Stimulated activated CD8-positive, alpha-beta memory T cell treated with anti-CD3 and anti-CD28 coated beads, Interleukin-15, amount 100 ng/mL, for 48 hours (primary cell): ENCODE data around the gene ARHGAP29.

Experiments used
- DNase-seq, 2 donors: peaks; one replicate each; pipeline ENCODE4 v3.0.0-alpha.2; 2020; ENCODE audit warnings: low read depth in 2 of 2

The ARHGAP29 gene

DNA sequence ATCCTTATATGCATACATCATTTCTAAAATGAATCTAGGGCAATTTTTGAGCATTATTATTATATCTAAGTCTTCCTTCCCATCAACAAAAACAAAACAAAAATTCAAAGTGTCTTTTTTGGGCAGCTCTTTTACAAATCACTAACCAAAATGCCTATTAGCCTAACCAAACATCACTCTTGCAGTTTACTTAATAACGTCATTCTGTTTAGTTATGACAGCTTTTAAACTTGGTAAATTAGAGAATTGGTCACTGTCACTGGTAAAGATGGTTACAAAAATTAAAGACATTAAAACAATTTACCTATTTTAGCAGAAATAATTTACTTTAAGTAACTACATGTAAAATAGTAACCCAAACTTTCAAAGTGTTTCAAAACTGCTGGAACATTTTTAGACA lies 2.8 kb downstream of the ARHGAP29 start:
- no peak for DNase-seq

DNA sequence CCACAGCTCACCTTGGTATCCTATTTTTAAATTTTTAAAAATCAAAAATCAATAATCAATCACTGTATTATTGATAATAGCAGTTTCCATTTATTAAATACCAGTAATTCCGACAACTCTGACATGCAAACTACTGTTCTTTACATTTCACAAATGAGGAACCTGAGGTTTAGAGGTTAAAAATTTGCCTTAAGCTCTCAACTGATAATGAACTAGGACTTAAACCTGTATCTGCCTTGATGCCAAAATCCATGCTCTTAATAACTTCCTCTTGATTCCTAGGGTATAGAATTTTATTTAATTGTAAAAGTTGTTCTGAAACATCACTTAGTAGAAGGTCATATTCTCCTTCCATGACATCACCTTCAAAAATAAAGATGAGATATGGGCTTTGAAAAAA lies 5.6 kb downstream of the ARHGAP29 start:
- DNase-seq = no peak

DNA sequence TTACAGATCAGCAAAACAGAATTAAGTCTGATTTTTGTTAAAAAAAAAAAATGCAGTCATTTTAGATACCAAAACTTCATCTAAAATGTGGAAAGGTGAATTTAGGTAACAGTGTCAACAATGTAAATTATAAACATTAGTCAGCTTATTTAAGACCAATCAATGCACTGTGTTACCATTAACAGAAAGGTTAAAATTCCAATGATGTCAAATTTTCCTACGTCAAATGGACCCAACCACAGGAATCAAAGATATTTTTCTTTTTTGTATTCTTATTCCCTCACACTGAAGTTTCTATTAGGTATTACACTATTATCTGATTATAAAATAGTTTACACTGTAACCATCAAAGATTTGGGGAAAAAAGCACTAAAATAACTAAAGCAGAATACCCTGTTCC lies 6.5 kb downstream of the ARHGAP29 start:
- DNase-seq = no peak

DNA sequence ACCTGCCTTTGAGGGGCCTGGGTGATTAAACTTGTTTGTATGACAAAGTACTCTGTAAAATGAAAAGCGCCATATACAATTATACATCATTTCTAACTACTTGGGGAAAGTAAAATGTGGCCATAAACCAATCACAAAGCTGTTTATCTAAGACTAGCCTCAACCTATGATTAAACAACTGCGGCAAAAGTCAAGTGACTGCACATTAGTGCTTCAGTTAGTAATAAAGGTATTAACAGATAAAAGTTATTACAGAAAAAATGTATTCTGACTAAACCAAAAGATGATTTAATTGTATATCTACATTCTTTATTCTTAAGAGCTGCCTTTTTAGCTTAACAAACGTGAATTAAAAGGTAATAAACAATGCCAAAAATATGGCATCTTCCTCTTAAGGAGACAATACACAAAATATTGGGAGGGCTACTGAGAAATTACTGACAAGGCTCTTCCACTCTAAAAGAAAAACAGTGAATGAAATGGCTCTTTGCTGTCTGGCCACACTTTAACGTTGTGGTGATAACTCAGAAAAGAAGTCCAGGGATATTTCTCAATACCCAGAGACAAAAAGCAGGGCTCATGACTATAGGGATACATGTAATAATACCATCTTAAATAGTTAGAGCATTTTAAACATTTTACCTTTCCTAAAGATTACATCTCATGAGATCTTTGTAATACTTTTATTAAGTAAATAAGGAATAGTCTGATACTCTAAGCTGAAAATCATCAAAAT lies 8.6 kb downstream of the ARHGAP29 start:
- DNase-seq = no peak

DNA sequence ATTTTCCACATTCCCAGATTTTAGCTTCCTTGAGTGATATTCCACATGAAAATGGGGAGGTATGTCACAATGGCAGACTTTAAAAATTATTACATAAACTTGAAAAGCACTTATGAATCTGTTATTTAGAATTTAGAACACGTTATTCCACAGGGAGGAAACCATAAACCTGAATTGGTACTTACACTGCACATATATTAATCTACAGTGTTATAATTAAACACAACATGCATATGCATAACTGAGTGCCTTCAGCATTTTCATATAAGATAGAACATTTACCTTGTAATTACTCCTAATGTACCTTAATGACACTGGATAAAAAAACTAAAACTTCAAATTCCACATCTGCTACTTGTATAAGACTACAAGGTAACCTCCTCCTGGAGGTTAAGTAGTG lies 9.8 kb downstream of the ARHGAP29 start:
- no peak for DNase-seq

DNA sequence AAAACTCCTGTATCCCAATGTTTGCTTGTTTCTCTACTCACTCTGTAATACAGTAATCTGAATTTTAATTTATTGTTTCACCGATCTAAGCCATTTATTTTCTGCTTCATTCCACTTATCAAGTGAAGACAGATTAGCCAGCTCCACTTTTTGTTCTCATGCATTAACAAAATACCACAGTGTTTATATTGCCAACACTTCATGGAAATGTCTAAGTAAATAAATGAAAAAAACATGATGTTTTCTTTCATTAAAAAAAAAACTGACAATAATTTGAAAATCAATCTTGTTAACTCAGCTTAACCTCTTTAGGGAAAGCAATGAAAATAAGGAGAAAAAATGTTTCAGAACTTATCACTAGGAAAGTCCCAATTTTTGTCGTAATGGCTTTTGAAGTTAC lies 11.5 kb downstream of the ARHGAP29 start:
- DNase-seq = no peak

DNA sequence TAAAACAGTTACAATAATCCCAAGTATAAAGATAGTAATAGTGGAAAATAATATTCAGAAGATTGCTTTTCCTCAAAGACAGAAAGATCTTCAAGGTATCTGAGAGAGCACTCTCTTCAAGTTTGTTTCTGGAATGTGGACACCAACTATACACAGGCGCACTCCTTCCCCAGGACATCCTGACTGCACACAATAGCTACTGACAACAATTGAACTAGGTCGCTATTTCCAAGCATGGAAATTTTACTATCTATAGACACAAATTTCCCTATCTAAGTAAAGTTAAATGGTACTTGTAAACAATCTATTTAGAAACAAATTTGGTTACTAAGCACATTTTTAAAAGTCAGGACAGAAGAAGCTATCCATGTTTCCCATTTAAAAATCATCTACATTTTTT lies 19.1 kb downstream of the ARHGAP29 start:
- no peak for DNase-seq

DNA sequence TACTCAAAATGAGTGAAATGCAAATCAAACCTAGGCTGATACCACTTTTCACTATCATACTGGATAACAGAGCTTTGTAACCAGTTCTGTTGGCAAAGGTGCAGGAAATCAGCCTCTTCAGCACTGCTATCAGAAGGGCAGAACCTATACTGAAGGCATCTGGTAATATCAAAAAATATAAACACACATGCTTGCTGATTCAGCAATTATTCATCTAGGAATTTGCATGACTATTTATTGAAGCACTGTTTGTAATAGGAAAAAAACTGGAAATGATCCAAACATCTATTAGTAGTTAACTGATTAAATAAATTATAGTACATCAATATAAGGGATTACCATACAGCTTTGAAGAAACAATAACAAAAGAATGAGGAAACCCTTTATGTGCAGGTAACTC lies 21.4 kb downstream of the ARHGAP29 start:
- no peak for DNase-seq

DNA sequence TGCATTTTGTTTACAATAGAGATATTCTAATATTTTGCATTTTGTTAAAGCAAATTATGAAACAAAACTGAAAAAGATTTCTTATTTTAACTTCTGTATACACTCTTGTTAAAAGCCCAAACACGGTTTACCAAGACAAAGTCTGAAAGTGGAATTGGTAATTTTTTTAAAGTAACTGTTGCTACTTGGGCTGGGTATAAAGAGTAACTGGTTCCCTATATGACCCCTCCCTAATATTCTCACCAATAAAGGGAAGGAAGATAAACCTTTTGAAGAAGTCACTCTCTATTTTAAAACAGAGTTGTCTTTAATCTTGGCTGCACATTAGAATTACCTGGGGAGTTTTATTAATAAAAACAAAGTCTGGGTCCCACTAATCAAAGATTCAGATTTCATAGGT lies 27.4 kb downstream of the ARHGAP29 start:
- no peak for DNase-seq

DNA sequence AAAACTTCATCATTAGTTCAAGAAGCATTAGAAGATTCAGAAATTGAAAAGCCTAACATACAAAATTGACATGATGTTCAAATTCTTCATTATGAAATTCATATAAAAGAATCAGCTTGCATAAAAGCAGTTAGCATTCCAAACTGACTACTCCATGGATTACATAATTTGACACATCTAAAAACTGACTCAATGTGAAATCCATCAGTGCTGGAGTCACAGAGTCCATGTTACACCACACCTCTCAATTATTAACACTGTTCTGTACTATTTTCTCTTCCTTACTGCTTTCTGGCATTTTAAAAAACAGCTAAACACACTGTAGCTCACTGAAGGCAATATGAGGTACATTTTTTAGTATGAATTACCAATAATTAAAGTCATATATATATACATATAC lies 28.0 kb downstream of the ARHGAP29 start:
- no peak for DNase-seq

DNA sequence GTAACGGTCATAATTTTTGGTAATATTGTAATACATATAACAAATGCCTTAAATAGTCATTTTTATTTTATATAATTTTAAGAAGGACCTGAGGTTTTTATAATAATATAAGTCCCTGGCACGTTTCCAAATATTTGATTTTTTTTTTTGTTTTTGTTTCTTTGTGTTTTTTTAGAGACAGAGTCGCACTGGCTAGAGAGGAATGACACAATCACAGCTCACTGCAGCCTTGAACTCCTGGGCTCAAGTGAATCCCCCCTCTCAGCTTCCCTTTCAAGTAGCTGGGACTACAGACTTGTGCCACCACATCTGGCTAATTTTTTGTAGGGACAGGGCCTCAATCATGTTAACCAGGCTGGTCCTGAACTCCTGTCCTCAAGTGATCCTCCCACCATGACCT lies 29.7 kb downstream of the ARHGAP29 start:
- no peak for DNase-seq

DNA sequence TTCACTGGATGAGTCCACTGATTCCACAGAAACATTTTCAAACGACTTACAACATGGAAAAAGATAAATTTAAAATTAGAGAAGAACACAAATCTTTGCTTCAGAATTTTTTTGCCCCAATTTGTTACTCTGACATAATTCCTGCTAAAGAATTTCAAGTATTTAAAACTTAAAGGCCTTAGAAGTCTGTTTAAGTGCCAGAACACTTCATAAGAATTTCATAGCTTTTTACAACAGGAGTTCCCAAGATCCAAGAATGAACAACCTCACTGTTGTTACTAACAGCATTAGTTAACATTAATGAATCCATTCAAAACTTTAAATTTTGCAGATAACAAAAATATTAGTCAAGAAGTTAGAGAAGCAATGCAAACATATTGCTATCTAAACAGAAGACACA lies 31.7 kb downstream of the ARHGAP29 start:
- DNase-seq = no peak

DNA sequence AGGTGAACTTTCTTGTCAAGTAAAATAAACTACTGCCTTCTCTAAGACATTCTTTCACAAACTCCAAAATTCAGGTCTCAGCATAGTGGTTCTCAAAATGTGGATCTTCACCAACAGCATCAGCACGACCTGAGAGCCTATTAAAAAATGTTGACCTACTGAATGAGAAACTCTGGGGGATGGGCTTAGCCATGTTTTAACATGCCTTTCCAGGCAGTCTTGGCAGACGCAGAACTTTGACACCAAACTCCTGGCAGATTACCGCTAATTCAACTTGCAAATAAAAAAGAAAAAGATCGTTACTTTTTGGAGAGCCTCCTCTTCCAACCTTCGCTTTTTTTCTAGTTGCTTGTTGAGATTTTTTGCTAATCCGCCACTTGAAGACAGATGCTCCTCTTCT lies 35.1 kb downstream of the ARHGAP29 start:
- no peak for DNase-seq

DNA sequence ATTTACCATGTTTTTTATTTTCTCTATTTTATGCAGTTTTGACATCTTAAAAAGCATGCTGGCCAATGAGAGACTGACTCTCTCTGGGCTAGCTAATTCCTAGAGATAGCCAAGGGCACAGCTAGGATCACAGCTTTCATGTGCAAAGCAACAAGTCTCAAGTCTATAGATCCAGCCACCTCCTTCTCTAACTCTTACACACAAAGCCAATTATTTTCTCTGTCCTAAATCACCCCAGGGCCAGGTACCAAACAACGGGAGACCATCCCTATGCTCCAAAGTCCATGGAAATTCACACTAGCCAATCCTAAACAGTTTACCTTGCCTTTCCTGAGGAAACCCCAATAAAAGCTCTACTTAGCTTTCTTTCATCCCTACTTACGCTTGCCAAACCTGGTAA lies 38.0 kb downstream of the ARHGAP29 start:
- no peak for DNase-seq

DNA sequence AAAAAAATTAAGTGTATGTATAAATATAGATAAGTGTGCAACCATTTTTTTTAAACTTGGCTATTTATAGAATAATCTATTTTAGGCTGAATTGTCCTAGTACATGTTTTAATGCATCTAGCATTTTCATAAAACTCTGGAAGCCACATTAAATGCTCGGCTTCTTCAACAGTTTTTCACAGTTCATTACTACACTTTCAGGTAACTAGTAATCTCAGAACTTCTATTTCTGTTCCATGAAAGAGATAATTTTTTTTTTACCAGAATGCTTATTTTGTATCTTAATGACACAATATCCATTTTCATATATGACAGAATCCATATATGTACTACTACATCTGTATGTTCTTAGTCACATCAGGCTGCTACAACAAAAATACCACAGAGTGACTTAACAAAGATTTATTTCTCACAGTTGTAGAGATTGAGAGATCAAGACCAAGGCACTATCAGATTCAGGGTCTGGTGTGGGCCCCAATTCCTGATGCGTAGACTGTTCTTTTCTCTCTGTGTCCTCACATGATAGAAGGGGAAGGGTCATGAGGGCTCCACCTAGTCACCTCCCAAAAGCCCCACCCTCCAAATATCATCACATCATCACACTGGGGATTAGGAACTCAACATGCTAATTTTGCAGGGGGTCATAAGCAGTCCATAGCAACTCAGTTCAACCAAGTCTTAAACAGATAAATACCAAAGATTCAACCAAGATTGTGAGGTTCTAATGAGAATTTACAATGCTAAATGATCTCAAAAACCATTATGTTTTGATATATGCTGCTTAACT lies 43.1 kb downstream of the ARHGAP29 start:
- no peak for DNase-seq

DNA sequence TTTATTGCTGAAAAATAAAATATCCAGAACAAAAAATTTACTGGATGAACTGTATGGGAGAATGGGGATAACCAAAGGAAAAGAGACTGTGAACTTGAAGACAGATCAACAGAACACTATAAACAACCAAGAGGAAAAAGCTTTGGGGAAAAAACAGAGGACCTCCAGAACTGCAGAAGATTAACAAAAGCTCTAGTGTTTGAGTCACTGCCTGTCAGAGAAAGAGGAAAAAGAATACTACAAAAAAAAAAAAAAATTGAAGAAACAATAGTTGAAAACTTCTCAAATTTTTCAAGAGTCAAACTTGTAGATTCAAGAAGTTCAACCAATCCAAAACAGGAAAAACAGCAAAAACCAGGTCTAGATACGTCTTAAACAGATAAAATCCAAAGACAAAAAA lies 44.3 kb downstream of the ARHGAP29 start:
- no peak for DNase-seq

DNA sequence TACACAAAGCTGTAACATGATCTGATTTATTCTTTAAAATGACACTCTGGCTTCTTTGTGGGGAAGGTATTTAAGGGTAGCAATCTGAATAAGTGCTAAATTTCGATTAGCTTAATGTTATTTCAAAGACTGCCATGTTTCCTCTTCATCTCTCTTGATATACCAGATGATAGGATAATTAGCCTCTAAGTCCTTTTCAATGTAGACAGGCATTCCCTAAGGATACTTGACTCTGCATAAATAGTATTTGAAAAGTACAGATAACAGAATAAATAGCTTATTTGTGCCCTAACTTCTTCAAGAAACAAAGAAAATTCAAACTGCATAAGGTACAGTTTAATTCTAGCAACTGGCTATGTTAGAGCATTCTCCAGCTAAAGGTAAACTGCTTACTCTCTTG lies 46.2 kb downstream of the ARHGAP29 start:
- DNase-seq = no peak

DNA sequence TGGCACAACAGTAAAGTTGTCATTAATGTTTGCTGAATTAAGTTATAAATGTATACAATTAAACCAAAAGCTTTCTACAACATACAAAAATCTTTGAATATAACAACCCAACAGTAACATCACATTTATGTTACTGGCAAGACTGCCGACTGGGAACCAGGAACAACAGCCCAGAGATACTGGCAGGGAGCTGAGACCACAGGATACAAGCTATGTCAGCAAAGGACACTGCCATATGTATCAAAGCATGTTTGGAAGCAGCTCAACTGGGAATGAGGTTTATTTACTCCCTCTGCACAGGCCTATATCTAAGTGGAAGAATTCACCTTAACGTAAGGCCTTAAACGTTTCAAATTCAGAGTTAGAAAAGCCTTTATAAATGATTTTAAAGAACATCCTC lies 50.4 kb downstream of the ARHGAP29 start:
- no peak for DNase-seq

DNA sequence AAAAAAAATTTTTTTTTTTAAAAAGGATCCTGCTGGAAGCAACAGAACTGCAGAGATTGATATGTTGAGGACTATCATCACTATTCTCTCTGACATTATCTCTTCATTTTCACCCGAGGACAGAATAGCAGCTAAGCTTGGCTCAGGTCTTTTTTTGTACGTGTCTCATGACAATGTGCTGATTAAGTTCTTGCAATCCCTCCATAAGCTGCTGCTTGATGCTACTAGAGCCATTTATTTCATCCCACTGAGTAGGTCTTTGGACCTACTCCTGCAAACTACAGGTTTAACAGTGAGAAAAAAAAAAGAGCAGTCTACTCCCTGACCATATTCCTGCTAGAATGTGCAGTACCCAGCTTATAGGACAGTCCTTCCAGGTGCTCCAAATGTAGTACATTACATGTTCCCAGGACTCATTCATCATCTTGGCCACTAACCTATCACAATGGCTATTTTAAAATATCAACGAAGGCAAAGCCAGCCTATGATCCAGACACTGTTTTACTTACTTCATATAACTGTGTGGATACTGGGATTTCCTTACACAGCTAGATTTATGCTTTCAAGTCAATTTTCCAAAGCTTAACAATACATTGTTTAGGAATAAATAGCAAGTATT lies 54.1 kb downstream of the ARHGAP29 start:
- no peak for DNase-seq

DNA sequence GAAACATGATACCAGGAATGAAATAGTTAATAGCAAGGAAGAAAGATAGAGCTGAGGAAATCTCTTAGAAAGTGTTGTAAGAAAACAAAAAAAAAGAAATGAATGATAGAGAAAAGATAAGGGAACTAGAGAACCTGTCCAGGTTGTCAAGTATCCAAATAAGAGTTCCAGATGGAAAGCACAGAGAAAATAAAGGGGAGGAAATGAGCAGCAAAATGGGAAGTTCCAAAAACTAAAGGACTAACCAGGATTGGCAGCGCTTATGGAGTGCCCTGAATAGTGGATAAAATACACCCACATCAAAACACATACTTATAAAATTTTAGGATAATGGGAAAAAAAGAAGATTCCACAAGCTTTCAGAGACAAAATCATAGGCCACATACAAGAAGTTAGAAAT lies 55.2 kb downstream of the ARHGAP29 start:
- DNase-seq = no peak

DNA sequence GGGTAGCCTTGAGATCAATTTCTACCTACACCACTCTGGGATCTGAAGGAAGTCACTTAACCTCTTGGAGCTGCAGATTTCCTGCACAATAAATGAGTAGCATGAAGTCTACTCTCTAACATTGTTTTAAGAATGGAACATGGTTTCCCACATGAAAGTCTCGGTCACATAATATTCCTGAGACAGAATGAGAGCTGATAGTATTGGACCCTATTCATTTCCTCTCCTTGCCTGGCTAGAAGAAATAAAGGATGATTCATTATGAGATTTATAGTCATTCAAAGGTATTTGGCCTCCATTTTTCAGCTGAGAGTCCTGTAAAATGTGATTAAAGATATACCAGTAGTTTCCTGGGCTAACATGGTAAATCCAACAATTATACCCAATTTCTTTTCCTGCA lies 56.7 kb downstream of the ARHGAP29 start:
- no peak for DNase-seq

DNA sequence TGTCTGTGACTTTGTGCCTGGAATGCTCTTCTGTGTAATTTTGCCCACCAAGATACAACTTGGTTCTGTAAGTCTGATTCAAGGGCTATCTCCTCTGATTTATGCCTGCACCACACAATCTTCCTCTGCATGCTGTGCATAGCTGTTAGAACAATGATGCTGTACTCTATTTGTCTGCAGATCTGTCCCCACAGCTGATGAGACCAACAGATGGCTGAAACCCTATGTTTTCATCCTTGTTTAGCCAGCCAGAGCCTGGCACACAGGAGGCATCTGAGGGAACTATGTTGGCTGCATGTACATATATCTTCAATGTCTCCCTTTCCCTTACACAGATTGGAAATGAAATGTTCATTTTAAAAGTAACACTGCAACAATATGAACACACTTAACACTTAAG lies 58.5 kb downstream of the ARHGAP29 start:
- no peak for DNase-seq

DNA sequence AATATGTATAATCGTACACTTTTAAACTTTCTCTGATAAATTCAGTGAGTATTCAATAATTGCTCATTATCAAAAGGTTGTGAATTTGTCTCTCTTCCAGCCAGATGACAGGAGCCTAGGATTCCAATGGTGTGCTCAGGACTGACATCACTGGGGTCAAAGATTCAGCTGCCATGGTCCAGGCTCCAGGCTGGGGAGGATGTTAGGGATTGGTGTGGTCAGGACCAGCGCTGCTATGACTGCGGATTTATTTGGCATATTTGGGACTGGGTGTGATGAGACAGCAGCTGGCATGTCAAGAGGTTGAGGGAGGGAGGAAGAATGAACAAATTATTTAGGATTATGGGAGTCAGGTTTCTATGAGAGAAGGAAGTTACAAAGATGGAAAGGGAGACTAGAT lies 68.3 kb downstream of the ARHGAP29 start:
- no peak for DNase-seq
